HG02884 (cell line): ENCODE results near the gene CASZ1.

Source experiments
- ATAC-seq: cut with Tn5 transposase; IDR thresholded peaks from one replicate; pipeline ENCODE4 v1.9.1; 2021; ENCODE audit warnings: mild to moderate bottlenecking, moderate library complexity; ENCODE audit not compliant: unreplicated experiment

The CASZ1 gene

DNA sequence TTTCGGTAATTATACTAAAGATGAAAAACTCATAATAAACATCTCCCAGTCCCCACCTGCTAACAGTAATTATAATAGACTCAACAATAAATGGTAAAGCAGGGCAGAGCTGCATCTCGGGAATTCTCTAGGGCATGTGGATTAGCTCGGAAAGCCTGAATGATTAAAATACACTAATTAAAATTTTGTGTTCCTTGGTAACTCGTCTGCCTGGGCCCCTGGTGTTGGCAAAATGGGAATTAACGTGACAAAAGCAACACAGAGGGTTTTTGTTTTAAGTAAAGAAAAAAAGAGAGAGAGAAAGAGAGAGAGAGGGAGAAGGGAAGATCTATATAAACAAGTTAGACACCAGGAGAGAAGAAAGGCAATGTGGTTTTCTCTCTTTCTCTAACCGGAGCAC, 62.1 kb downstream of the CASZ1 start:
- ATAC-seq, result no peak

DNA sequence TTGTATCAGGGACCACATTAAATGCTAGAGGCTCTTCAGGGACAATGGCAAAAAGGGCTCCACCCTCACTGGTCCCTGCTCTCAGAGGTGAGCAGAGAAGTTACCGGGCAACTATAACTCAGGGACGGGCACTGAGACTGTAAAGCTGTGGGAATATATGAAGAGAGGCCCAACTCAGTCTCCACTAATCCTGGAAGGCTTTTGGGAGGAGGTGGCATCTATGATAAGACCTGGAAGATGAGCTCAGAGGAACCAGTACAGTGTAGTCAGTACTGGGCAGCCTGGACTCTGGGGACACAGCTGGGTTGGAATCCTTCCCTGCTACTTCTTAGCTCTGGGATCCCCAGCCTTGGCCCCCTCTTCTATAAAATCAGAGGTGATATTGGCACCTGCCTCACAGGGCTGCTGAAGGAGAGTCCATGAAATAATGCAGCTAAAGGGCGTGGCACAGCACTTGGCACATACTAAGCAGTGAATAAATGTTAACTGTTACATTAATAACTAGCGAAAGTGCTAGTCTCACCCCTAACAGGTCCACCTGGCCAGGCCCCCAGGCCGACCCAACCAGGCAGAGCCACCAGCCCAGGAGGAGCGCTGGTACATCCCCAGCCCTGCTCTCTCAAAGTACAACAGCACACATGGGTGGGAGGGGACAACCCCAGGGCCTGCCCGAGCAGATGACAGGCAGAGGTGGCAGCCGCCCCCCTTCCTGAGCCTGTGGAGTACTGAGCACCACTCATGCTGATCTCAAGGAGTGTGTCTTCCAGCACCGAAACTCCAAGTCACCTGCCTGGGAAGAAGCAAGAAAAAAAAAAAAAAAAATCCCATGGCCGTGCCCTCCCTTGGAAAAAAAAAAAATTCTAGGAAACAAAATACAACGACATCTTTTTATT, 62.7 kb downstream of the CASZ1 start:
- no peak for ATAC-seq

DNA sequence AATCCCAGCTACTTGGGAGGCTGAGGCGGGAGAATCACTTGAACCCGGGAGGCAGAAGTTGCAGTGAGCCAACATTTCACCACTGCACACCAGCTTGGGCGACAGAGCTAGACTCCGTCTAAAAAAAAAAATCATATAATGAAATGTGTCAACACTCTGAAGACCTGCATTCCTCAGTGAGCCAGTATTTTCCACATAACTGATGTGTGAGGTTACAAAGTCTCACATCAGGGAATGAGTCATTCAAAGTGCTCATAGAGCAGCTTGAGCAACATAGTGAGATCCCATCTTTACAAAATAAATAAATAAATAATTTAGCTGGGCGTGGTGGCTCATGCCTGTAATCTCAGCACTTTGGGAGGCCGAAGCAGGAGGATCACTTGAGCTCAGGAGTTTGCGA, 65.5 kb downstream of the CASZ1 start:
- no peak for ATAC-seq

DNA sequence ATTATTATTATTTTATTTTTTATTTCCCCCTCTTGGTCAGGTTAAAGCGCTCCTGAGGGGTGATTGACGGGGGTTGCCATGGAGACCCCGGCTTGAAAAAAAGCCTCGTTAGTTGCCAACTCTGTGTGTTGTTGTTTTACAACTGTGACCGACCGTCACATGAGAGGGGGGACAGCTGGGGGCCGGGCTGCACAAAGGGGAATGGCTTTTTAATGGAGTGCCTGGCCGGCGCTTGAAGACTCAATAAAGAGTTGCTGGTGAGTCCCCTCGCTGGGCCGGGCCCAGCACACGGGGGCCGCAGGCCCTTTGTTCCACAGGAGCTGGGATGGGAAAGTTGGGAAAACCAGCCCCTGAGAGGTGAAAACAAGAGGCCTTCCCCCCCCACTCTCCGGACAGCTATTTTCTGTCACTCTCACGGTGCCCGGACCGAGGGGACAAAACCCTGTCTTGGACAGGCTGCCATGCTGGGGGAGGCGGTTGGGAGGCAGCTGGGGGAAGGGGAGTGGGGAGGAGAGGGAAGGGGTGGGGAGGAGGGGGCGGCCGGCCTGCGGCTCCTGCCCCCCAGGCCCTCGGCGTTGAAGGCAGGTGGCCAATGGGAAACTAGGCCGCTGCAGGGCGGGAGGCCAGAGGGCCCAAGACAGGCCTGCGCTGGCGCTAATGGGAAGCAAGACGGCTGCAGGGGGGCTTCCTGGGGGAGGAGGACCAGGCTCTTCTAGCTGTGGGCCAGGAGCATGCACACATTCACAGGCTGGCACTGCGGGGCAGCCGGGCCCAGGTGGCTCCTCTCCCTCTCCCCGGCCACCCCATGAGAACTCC, 67.6 kb downstream of the CASZ1 start:
- no peak for ATAC-seq

DNA sequence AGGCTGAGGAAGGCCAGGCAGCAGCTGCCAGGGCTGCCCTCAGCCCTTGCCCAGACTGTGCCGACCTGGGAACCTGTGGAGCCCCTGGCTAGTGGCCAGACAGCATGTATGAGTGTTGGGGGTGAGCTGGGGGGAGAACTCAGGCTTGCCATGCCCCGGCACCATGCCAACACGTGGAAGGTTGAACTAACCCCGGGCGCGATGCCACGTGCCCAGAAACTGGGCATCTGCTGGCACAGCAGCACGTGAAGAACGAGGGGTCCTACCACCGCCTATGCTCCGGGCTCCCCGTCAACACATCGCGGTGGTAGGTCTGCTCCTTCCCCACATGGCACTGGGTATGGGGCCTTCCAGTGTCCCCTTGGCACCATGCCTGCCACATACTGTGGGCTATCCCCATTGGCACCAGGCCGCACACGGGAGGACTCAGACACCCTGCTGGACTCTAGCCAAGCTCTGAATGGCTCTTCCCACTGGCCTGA, 68.7 kb downstream of the CASZ1 start:
- ATAC-seq, result no peak

DNA sequence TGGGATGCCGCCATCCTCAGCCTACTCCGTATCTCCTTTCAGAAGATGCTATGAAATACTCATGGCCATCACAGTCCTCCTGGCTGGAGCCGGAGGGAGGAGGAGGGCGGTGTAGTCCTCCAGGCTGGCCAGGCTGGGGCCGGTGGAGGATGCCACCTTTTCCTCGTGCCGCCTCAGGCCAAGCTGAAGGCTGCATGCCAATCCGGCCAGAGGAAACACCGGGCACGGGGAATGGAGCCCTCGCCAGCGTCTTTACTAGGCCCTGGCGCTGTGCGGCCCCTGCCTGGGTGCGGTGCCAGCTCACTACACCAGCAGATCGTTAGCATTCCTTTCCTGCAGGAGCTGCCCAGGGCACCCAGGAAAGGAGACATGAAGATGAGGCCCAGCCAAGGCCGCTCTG, 70.1 kb downstream of the CASZ1 start:
- no peak for ATAC-seq

DNA sequence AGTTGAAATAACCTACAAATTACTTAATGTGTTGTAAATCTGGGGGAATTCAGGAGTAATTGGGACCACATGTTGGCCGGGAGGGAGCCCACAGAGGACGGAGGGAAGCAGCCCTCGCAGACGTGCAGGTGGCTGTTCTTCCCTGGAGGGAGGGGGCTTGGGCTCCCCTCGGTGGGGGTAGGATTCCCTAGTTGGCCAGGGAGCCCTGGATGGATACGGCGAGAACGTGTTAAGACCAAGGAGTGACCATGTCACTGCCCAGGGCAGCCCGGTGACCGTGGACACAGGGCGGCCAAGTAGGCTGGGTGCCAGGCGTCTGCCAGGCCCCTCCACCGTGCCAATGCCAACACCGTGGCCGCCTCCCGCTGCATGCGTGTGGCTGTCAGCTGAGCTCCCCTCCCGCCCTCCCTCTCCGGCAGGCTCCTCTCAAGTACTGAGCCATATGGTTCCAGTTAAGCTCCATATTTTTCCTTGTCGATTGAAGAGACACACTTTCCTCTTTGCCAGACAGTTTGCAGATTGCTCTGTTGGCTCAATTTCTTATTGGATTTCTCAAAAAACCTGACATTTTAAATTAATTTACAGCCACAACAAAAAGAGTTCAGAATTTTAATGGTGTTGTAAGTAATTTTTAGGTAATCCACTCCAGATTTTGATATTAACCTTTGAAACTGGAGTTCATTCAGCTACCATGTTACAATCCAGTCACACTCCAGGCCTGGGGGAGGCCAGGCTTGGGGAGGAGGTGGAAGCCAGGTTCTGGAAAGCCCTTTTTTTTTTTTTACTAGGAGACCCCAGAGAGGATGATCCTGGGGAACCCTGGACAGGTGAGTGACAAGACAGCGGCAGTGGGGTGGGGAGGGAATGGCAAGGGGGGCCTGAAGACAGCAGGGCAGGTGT, 71.2 kb downstream of the CASZ1 start:
- ATAC-seq, result no peak

DNA sequence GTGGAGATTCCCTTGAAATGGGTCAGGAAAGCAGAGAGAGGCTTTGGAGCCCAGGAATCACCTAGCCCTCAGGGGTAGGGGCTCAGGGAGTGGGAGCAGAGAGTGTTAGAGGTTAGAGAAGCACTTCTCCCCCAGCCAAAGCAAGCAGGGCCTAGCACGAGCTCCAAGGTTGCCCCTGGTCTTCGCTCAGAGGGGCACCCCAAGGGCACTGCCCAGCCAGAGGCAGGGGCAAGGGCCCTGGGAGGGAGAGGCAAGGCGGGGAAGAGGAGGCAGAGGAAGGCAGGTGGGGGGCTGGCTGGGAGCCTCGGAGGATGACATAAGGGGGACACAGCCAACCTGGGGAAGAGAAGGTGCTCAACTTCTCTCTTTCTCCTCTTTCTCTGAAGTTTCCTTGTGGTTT, 71.9 kb downstream of the CASZ1 start:
- no peak for ATAC-seq

DNA sequence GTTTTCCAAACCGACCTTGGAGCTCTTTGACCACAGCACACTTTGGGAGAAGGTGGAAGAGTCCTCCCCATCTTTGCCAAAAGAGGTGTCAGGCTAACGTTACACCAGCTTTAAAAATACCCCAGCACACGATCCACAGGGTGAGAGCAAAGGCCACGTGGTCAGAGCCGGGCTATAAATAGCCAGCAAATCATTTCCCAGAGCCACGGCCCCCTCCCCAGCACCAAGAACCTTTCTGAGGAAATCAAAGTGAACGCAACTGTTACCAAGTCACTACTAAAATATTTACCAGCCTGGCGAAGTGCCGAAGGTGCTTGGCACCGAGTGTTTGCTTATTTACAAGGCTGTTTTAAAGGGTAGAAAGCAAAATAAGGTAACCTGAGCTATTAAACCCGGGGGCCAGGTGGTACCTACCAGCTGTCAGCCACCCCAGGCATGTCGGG, 72.4 kb downstream of the CASZ1 start:
- ATAC-seq, result no peak

DNA sequence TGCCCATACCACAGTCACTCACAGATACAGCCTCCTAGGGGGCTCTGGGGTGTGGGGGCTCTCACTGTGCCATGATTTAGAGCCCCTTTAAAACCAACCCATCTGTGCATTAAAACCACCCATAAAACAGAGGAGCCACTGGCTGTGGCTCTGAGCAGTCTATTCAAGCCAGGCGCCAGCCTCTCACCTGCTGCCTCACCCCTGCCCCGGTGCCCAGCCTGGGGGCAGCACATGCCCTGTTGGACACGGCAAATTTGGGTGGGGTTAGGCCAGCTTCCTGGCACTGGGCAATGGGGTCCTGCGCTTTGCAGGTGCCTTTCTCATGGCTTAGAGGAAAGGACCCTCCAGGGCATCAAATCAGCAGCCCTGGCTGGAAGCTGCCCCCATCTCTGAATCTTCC, 73.1 kb downstream of the CASZ1 start:
- ATAC-seq, result no peak

DNA sequence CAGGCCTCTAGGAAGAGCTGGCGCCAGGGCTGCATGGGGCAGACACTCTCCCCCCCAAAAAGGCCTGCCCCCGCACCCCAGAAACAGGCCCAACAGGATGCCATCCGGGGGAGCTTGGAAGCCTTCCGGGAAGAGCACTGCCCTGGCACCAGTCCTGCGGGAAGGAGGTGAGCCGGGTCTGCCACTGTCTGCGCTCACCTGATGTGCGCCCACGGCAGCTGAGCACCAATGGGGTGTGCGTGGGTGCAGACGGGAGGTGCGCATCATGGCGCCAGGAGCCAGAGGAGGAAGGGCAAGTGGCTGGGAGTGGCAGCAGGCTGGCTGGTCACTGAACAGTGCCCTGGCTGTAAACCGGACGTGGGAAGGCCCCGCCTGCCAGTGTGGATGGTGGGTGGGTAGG, 73.6 kb downstream of the CASZ1 start:
- ATAC-seq, result no peak

DNA sequence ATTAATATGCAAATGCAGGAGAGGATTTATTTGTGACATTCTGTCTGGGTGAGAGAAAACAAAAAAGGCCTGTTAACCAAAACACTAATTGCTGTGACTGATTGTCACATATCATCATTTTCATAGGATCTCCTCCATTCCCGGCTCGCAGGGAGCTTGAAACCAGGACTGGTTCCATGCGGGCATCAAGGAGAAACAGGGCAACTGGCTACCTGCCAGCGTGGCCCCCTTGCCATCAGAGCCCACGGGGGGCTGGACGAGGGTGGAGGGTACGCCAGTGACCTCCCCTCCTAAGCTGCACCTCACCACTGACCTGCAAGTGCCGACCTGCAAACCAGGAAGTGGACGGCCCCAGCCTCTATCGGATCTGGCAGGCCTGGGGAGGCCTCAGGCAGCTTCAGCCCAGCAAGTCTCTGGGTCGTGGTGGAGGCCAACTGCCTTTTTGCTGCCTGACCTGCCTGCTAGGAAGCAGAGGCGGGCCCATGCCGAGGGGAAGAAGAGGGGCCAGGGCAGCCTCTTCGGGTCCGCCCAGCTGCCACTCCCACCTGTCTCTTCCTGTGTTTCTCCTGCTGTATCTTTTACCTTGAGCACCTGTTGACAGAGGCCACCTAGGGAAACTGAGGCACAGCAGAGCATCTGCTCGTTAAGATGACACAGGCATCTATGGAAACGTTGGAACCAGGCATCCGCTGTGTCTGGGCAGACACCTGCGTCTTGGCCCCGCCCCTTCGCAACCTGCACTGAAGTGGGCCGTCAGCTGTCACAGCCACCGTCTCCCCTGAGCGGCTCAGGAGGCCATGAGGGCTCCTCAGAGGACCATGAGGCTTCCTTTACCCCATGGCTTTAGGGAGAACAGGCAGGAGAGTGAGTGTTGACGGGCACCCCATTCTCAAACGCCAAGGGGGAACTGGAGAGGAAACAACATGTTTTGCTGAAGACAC, 74.8 kb downstream of the CASZ1 start:
- no peak for ATAC-seq

DNA sequence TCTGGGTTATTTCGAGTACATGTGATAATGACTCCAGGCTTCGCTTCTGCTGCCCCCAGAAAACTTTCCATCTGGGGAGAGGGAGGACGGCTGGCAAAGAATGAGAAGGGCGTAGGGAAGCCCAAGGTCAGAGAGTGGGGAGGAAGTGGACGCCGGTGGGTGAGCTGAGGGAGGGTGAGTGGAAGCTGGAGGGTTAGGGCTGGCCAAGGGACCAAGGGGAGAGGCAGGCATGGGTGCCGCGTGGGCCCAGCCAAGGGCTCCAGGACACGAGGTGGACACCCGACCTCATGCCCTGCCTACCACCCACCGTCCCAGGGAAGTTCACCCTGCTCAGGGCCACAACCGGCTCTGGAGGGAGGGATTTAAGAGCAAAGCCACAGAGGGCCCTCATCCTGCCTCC, 75.8 kb downstream of the CASZ1 start:
- ATAC-seq, result no peak

DNA sequence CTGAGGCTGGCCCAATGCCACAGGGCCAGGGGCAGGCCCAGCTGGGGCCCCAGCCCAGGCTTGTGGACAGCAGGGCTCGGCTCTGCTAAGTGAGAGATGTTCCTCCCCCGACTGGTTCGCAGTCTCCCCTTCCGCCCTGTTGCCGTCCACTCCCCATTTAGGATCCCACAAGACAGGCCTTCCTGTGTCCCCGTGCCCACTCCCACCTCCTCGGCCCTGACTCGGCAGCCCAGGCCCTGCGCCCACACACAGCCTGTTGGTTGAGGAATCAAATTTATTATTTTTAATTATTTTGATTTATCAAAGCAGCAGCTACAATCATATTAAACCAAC, 78.4 kb downstream of the CASZ1 start:
- ATAC-seq, result no peak

DNA sequence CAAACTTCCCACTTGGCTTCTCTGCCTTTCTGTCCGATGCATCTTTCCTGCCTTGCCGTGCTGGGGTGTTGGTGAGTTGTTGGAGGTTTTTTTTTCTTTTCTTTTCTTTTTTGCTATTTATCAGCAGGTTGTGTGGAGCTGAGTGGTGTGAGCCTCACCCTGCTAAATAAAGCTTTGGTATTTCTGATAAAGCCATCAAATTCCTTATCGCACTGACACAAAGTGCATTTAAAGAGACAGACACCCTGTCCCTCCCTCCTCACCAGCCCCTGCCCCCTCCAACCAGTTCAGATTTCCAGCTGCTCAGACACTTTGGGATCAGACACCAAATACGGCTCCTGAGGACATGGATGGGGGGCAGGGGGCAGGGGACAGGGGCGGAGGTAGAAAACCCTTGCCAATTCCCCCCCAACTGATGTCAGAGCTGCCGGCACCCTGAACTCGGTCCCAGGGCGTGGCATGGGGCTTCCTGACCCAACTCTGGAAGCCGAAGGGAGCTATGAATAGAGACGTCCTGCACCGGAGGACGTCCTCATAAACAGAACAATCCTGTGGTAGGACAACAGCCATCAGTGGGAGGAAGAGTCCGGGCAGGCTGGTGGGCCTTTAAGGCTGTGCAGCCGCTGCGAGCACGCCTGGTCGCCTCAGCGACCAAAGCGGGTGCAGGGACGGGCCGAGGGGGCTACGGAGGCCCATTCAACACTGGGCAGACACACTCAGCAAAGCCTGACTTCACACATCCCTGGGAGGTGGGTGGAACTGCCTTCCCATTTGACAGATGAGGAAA, 79.0 kb downstream of the CASZ1 start:
- no peak for ATAC-seq

DNA sequence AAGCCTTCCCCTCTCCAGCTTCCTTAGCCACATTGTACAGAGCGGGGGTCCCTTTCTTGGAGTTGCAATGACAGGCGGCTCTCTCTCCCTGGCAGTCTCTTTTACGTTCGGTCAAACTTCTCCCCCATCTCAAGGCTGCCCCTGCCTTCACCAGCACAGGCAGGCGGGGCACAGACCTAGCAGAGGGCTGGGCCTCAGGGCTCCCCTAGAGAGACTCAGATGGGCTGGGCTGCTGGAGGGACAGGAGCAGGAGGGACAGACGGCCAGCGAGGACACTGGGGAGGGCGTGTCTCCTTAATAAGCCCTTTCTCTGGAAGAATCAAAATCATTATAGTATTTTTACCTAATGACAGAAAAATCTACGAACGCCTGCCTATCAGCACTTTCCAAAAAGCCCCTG, 79.6 kb downstream of the CASZ1 start:
- no peak for ATAC-seq

DNA sequence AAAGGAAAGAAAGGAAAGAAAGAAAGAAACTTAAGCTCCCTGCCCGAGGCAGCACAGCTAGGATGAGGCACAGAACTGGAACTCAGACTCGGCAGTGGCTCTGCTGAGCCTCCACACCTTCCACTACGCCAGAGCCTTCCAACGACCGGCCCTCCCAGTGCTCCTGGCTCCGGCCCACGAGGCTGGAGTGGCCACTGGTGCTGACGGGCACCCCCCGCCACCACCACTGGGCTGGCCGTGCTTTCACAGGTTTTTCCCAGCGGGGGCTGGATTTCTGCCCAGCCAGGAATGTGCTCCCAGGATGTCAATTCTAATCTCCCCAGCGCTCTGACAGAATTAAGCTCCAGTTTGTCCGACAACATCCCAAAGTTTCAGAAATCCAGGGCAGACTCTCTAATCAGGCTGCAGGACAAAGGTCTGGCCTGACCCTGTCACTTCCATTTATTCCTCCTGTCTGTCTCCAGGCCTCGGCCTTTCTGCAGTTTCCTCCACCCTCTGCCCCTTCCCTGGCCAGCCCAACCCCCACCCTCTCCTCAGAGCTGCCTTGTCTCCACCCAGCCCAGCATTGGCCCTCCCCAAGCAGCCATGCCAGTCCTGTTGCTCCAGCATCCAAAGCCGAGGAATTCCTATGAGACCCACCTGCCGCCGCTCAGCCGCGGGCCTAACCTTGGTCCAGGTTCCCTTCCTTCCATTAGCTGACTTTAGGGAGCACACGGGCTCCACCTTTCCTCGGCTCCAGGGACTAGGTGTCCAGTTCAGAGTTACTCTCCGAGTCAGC, 81.9 kb downstream of the CASZ1 start:
- ATAC-seq, result no peak

DNA sequence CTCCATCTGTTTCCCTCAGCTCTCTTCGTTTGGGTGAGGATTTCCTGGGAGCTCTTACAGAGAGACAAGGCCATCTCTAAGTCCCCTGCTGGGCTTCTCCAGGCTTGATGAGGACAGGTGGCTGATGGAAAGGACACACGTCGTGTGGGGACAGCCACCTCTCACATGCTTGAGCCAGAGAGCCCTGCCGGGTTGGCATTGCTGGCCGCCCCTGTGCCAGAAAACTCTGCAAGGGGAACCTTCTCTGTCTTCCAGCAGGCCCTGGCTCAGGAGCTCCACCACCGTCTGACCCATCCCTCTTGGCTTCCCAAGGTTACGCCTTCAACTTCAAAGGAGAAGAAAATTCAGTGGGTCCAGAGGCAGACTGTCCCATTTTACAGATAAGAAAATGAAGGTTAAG, 82.8 kb downstream of the CASZ1 start:
- ATAC-seq, result no peak
